WERI-Rb-1 (cell line): ENCODE measurements around the gene INTS11.

ENCODE experiments used
- DNase-seq: peaks from one replicate; pipeline ENCODE4 v3.0.0-alpha.2; 2020
- H3K27ac ChIP-seq: fragments of 250-450 bp; sonication (Bioruptor Pico); 2 replicates; pipeline ENCODE4 v1.5.1; 2020; ENCODE audit warnings: mild to moderate bottlenecking, moderate library complexity
- H3K27me3 ChIP-seq: fragments of 250-450 bp; sonication (Bioruptor Pico); 2 replicates; pipeline ENCODE4 v1.5.1; 2021; ENCODE audit warnings: mild to moderate bottlenecking, low read depth, moderate library complexity; ENCODE audit not compliant: insufficient read depth, severe bottlenecking
- H3K36me3 ChIP-seq: fragments of 250-450 bp; sonication (Bioruptor Pico); 2 replicates; pipeline ENCODE4 v1.5.1; 2020; ENCODE audit warnings: mild to moderate bottlenecking, moderate library complexity
- H3K4me3 ChIP-seq: 2 replicates; pipeline ENCODE4 v1.5.1; 2011; ENCODE audit warnings: low read depth, mild to moderate bottlenecking, control low read depth, low read length
- H3K9me3 ChIP-seq: fragments of 250-450 bp; sonication (Bioruptor Pico); 2 replicates; pipeline ENCODE4 v1.5.1; 2021; ENCODE audit warnings: mild to moderate bottlenecking, moderate library complexity; ENCODE audit not compliant: severe bottlenecking
- TF ChIP-seq, protein P1 (sequence below): IDR thresholded peaks from 2 replicates; pipeline ENCODE4 v1.5.1; 2011; ENCODE audit warnings: low read depth, mild to moderate bottlenecking, control low read depth, inconsistent platforms, low read length

INTS11 gene

DNA sequence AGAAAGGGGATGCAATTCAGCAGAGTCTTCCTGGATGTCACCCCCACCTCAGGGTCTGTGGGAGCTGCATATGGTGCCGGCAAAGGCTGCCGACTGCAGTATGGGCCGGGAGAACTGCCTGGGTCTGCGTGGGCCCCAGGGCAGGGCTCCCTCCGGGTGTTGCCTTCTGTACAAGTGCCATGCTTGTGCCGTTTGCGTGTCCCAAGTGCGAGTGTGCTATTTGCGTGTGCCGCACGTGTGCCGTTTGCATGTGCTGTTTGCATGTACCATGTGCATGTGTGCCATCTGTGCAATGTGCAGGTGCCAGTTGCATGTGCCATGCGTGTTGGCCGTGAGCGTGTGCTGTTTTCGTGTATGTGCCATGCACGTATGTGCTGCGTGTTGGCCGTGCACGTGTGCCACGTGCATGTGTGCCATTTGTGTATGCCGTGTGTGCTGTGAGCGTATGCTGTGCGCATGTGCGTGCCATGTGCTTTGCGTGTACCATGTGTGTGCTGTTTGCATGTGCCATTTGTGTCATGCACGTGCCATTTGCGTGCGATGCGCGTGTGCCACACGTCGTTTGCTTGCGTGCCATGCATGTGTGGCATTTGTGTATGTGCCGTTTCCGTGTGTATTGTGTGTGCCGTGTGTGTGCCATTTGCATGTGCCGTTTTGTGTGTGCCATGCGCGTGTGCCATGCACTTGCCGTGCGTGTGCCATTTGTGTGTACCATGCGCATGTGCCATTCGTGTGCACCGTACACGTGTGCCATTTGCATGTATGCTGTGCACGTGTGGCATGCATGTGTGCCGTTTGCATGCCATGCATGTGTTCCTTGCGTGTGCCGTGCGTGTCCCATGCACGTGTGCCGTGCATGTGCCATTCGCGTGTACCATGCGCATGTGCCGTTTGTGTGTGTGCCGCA is 5.1 kb upstream of the INTS11 start:
- no peaks in the 10 kb centered on the region for H3K27me3 ChIP-seq
- no peak overlapping the region for H3K27ac ChIP-seq
- H3K9me3 ChIP-seq, result no peaks in the 10 kb centered on the region
- TF ChIP-seq, protein P1, sequence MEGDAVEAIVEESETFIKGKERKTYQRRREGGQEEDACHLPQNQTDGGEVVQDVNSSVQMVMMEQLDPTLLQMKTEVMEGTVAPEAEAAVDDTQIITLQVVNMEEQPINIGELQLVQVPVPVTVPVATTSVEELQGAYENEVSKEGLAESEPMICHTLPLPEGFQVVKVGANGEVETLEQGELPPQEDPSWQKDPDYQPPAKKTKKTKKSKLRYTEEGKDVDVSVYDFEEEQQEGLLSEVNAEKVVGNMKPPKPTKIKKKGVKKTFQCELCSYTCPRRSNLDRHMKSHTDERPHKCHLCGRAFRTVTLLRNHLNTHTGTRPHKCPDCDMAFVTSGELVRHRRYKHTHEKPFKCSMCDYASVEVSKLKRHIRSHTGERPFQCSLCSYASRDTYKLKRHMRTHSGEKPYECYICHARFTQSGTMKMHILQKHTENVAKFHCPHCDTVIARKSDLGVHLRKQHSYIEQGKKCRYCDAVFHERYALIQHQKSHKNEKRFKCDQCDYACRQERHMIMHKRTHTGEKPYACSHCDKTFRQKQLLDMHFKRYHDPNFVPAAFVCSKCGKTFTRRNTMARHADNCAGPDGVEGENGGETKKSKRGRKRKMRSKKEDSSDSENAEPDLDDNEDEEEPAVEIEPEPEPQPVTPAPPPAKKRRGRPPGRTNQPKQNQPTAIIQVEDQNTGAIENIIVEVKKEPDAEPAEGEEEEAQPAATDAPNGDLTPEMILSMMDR, result no peak
- no peak overlapping the region for H3K4me3 ChIP-seq
- peaks cover 15% of the 10 kb centered on the region for H3K36me3 ChIP-seq
- DNase-seq, result no peak

DNA sequence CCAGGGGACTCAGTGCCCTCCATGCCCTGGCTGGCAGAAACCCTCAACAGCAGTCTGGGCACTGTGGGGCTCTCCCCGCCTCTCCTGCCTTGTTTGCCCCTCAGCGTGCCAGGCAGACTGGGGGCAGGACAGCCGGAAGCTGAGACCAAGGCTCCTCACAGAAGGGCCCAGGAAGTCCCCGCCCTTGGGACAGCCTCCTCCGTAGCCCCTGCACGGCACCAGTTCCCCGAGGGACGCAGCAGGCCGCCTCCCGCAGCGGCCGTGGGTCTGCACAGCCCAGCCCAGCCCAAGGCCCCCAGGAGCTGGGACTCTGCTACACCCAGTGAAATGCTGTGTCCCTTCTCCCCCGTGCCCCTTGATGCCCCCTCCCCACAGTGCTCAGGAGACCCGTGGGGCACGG is 3.8 kb upstream of the INTS11 start:
- peaks cover 10% of the 10 kb centered on the region for H3K36me3 ChIP-seq
- H3K4me3 ChIP-seq, result no peak overlapping the region
- TF ChIP-seq, protein P1, result no peak
- H3K27ac ChIP-seq, result no peak overlapping the region
- DNase-seq, result no peak
- no peaks in the 10 kb centered on the region for H3K27me3 ChIP-seq
- H3K9me3 ChIP-seq, result no peaks in the 10 kb centered on the region

DNA sequence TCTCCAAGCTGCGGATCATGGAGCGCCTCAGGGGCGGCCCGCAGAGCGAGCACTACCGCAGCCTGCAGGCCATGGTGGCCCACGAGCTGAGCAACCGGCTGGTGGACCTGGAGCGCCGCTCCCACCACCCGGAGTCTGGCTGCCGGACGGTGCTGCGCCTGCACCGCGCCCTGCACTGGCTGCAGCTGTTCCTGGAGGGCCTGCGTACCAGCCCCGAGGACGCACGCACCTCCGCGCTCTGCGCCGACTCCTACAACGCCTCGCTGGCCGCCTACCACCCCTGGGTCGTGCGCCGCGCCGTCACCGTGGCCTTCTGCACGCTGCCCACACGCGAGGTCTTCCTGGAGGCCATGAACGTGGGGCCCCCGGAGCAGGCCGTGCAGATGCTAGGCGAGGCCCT is 2.8 kb upstream of the INTS11 start:
- H3K27ac ChIP-seq, result no peak overlapping the region
- H3K9me3 ChIP-seq, result no peaks in the 10 kb centered on the region
- TF ChIP-seq, protein P1, result no peak
- H3K27me3 ChIP-seq, result no peaks in the 10 kb centered on the region
- no peak for DNase-seq
- H3K36me3 ChIP-seq, result peaks cover 16% of the 10 kb centered on the region
- no peak overlapping the region for H3K4me3 ChIP-seq

DNA sequence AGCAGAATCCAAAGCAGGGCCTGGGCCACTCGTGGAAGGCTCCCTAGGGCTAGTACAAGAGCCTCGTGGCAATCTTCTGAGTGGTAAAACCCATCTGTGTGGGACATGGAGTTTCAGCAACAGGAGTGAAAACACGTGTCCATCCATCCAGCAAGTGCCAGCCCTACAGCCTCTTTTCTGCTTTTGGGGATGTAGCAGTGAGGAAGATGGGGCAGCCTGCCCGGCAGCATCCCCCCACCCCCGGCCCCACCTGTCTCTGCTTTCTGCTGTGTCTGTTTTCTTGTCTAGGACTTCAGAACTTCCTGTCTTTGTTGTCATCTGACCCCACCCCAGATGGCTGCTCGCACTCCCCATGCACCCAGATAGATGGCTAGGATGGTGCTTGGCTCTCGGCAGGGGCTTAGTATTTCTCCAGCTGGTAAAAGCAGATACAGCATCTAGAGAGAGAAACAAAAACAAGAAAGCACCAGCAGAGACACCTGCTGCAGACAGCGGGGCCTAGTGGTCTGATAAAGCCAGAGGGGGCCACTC is 1.7 kb upstream of the INTS11 start:
- Histone ChIP-seq H3K27me3 (no peaks in the 10 kb centered on the region), H3K9me3 (no peaks in the 10 kb centered on the region), H3K36me3 (peaks cover 26% of the 10 kb centered on the region), H3K27ac (no peak overlapping the region), H3K4me3 (no peak overlapping the region)
- DNase-seq, result no peak
- TF ChIP-seq, protein P1, result no peak

GRCh38 chr1:1325288-1326074 is 1.0 kb upstream of the INTS11 start:
- no peak for DNase-seq
- Histone ChIP-seq H3K27me3 (no peaks in the 10 kb centered on the region), H3K27ac (peak overlapping the region; percentile 94), H3K4me3 (peak overlapping the region; percentile 93), H3K9me3 (no peaks in the 10 kb centered on the region), H3K36me3 (peaks cover 33% of the 10 kb centered on the region)
- TF ChIP-seq, protein P1, result no peak
